ENCODE results near the gene MDK.

DNA sequence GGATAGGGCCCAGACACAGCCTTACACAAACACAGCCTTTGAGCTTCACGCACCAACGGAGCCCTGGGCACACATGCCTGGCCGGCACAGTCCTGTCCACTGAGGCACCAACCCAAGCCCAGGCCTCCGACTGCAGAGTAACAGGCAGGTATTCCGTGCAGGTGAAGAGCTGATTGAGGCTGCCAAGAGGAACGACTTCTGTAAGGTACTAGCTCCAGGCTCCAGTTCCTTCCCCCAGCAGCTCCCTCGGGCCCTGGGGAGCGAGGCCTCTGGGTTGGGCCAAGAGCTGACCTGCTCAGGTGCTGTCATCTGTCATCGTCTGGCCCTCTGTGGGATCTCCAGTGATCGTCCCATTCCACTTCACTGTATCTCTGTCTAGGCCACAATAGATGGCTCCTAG lies 3.2 kb upstream of the MDK start:
- TF ChIP-seq, protein P1, sequence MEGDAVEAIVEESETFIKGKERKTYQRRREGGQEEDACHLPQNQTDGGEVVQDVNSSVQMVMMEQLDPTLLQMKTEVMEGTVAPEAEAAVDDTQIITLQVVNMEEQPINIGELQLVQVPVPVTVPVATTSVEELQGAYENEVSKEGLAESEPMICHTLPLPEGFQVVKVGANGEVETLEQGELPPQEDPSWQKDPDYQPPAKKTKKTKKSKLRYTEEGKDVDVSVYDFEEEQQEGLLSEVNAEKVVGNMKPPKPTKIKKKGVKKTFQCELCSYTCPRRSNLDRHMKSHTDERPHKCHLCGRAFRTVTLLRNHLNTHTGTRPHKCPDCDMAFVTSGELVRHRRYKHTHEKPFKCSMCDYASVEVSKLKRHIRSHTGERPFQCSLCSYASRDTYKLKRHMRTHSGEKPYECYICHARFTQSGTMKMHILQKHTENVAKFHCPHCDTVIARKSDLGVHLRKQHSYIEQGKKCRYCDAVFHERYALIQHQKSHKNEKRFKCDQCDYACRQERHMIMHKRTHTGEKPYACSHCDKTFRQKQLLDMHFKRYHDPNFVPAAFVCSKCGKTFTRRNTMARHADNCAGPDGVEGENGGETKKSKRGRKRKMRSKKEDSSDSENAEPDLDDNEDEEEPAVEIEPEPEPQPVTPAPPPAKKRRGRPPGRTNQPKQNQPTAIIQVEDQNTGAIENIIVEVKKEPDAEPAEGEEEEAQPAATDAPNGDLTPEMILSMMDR (IDR thresholded peaks at IDR 0.05) = no peak
- TF ChIP-seq POLR2A (IDR thresholded peaks at IDR 0.05) = no peak

Measured in Peyer's patch (tissue), 4 donors.